ENCODE measurements around the gene TRERF1.

Gene TRERF1

DNA sequence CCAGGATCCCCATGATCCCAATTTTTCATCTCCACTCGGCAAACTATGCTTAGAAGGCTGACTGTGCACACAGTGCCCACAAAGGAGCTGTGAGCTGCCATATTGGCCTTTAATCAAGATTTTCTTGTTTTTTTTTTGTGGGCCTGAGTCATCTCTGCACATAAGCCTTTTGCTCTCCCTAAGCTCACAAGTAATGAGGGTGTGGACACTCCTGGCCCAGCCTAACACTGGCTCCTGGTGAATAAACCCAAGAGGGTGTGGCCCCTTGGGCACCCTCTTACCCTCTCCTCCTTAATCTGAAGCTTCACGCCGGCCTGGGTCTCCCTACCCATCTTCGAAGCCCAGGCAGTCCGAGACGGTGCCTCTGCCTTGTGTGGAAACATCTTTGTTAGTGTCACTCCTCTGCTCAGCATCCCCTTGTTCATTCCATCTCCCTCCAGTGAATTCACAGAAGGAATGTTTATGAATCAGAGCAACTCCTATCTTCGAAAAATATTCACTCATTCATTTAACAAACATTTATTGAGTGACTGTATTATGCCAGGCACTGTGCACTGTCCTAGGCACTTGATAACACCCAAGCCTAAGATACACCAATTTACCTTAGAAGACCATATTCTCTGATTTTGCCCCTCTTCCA lies 211.9 kb downstream of the TRERF1 start:
- TF ChIP-seq, protein P1, sequence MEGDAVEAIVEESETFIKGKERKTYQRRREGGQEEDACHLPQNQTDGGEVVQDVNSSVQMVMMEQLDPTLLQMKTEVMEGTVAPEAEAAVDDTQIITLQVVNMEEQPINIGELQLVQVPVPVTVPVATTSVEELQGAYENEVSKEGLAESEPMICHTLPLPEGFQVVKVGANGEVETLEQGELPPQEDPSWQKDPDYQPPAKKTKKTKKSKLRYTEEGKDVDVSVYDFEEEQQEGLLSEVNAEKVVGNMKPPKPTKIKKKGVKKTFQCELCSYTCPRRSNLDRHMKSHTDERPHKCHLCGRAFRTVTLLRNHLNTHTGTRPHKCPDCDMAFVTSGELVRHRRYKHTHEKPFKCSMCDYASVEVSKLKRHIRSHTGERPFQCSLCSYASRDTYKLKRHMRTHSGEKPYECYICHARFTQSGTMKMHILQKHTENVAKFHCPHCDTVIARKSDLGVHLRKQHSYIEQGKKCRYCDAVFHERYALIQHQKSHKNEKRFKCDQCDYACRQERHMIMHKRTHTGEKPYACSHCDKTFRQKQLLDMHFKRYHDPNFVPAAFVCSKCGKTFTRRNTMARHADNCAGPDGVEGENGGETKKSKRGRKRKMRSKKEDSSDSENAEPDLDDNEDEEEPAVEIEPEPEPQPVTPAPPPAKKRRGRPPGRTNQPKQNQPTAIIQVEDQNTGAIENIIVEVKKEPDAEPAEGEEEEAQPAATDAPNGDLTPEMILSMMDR (conservative IDR thresholded peaks at IDR 0.05), result no peak
- no peak overlapping the region for H3K27ac ChIP-seq

DNA sequence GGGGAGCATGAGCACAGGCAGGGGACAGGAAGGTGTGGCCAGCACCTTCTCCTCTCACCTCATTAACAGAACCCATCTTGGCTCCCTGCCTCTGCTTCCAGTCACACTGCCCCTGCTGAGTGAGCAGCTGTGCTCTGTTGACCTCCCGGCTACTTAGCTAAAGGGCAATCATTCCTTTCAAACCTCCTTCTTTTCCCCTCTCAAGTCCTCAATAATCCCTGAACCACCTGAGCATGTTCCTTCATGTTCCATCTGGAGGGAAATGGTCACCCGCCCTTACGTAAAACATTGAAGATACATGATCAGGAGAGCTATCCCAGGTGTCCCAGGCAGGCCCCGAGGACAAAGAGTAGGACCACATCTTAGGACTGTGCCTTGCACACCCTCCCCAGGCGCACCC lies 212.4 kb downstream of the TRERF1 start:
- H3K27ac ChIP-seq, result no peak overlapping the region
- TF ChIP-seq, protein P1 (conservative IDR thresholded peaks at IDR 0.05), result no peak

DNA sequence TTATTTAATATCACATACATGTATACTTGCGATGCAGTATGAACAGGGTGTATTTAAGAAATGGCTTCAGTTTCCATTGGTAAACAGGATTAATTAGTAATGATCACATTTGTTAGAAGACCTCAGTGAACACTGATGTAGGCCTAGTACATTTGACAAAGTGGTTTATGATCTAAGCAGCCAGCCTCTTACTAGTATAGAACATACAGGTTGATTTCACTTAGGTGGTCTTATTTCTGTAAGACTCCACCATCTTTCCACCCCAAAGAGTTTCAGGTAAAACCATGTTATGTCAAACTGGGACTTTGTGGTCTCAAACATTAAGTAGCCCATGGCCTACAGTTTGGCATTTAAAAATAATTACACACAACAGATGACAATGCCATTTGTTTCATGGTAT lies 213.9 kb downstream of the TRERF1 start:
- TF ChIP-seq, protein P1 (conservative IDR thresholded peaks at IDR 0.05), result no peak
- no peak overlapping the region for H3K27ac ChIP-seq

DNA sequence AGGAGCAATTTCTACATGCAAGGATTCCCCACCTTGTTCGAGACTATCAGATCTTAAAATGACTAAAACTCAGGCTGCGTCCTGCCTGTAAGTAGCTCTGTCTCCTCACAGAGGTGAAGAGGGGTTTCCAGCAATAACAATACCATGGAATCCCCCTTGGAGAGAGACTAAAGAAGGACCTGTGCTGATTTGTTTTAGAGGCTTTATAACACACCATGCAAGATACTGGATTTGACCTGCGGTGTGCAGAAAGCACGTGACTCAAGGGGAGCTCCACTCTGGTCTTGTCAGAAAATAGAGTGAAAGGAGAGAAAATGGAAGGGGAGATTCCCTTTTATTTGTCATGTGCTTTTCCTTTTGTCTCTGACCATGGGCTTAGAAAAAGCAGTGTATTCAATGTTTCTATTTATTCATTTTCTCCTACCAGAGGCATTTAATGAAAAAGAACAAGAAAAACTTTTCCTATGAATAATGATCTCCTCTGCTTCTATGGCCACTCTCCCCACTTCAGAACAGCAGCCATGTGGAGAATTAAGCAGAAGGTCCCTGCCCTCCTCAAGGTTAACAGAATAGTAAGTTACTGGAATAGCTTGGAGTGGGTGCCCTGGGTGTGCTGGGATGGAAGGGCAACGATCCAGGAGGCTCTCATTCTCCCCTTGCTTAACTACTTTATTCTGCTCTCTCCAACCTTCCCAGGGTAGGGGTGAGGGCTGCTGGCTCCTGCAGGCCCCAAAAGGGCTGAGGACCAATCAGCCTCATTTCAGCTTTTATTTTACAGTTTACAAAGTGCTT lies 214.8 kb downstream of the TRERF1 start:
- H3K27ac ChIP-seq, result no peak overlapping the region
- TF ChIP-seq, protein P1 (conservative IDR thresholded peaks at IDR 0.05), result no peak

DNA sequence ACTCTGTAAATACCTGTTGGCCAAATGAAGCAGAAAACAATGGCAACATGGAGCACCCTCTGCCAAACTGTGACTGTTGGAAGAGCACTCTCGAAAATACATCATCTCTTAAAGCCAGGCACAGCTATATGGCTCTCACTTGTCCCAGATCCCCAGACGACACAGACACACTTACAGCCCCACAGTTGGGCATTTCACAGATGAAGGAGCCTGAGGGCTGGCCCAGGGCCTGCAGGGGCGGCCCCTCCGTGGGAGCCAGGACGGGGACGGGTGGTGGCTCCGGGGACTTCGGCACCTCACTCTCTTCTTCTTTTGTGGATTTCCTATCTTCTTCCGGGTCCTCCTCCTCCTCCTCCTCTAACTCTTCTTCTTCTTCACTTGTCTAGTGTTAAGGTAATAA lies 215.7 kb downstream of the TRERF1 start:
- H3K27ac ChIP-seq, result no peak overlapping the region
- TF ChIP-seq, protein P1 (conservative IDR thresholded peaks at IDR 0.05), result no peak

DNA sequence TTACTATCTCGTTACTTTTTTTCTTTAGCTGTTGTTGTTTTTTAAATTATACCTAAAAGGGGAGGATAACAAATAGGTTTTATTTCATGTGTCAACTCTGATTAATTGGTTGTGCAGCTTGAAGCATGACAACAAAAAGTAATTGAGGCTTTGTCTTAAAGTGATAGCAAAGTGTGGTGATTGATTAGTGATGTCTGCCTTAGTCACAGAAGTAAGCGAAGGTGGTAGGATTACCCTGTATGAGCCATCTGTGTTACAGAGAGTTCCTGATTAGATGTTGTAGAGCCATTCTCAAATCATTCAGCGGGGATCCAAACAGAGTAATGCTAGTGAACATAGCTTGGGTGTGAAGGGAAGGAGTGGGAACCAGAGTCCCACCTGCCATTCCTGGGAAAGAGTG lies 219.7 kb downstream of the TRERF1 start:
- TF ChIP-seq, protein P1 (conservative IDR thresholded peaks at IDR 0.05), result no peak
- H3K27ac ChIP-seq, result no peak overlapping the region

DNA sequence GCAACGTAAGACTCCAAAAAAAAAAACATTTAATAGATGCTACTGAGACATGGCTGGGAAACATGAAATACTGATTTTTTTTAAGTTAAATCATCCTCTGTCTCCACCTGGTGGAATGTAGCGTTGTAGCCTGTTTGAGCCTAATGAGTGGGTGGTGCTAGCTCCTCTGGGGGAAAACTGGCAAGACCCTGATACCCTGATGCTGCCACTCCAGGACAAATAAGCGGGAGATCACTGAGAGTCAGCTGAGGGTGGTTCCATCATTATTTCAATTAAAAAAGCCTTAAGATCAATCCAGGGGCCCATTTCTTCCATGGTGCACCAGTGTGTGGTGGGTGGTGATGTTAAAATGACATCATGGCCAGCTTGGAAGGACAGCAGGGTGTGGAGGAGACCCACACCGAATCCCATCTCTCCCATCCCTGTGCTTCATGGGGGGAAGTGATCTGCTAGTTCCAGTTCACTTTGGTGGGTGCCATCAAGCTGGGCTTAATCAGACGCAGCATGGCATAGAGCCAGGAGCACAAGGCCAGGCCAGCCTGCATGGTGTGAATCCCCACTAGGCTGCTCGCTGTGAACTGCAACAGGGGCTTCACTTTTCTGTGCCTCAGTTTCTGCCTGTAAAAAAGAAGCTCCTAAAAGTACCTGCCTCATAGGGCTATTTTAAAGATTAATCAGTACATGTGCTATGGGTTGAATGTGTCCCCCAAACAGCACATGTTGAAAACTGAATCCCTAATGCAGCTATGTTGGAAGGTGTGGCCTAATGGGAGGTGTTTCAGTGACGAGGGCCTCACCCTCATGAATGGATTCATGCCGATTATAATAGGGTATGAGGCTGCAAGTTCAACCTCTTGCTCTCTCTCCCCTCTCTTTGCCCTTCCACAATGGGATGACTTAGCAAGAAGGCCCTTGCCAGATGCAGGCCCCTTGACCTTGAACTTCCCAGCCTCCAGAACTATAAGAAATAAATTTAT lies 221.1 kb downstream of the TRERF1 start:
- TF ChIP-seq, protein P1 (conservative IDR thresholded peaks at IDR 0.05), result peak; percentile 55
- no peak overlapping the region for H3K27ac ChIP-seq
